ENCODE data around the gene C17orf75. TPM values are rescaled to one million over a fixed set of nuclear protein-coding genes. Genes with fewer than 3 reads are reported as not detected.

The C17orf75 gene
- total and polyA plus RNA-seq, 9 donors = 13.4 to 23.8 (median 22.6) TPM

DNA sequence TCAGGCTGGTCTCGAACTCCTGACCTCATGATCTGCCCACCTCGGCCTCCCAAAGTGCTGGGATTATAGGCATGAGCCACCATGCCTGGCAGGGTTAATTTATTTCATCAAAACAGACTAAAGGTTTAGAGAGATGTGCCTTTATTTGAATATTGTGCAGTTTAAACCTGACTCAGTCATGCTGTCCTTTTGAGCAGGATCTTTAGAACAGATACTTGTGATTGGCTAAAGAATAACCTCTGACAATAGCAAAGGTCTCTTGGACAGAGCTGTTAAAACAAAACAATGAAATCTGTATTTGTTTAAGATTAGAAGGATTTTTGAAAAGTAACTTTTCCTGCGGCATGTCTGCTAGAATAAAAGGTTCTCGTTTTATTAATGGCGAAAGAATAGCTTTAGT, 44.0 kb upstream of the C17orf75 start:
- 86 to 88% (median 88%) methylated on average over 5 of the region's 5 CpGs for WGBS, 3 donors
- DNase-seq = no peak
- no peak overlapping the region for H3K4me3 ChIP-seq
- H3K36me3 ChIP-seq = no peaks in the 10 kb centered on the region
- no peak for TF ChIP-seq POLR2A (IDR thresholded peaks at IDR 0.05)
- TF ChIP-seq, protein P1, sequence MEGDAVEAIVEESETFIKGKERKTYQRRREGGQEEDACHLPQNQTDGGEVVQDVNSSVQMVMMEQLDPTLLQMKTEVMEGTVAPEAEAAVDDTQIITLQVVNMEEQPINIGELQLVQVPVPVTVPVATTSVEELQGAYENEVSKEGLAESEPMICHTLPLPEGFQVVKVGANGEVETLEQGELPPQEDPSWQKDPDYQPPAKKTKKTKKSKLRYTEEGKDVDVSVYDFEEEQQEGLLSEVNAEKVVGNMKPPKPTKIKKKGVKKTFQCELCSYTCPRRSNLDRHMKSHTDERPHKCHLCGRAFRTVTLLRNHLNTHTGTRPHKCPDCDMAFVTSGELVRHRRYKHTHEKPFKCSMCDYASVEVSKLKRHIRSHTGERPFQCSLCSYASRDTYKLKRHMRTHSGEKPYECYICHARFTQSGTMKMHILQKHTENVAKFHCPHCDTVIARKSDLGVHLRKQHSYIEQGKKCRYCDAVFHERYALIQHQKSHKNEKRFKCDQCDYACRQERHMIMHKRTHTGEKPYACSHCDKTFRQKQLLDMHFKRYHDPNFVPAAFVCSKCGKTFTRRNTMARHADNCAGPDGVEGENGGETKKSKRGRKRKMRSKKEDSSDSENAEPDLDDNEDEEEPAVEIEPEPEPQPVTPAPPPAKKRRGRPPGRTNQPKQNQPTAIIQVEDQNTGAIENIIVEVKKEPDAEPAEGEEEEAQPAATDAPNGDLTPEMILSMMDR (IDR thresholded peaks at IDR 0.05) = no peak
- no peak for TF ChIP-seq EP300 (IDR thresholded peaks at IDR 0.05)
- no peak overlapping the region for H3K27ac ChIP-seq
- intact Hi-C loops (cut with DNase I) = no loop called here
- H3K27me3 ChIP-seq = no peaks in the 10 kb centered on the region
- H3K4me1 ChIP-seq (ENCODE audit: insufficient read depth) = no peaks in the 10 kb centered on the region
- no peaks in the 10 kb centered on the region for H3K9me3 ChIP-seq

DNA sequence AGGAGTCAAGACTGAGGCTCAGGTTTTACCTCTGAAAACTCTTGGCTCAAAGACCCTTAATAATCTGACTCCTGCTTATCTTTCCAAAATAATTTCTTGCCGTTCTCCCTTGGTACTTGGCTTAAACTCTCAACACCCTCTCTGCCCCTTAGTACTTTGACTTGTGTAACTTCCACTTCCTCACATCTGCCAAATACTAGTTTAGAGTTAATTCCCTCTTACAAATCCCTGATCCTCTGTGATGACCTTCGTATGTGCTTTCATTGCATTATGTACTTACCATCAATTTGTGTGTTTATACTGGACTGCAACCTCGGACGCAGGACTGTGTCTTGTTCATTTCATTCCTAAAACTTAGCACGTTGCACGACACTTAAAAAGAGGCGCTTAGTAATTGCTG, 43.1 kb upstream of the C17orf75 start:
- intact Hi-C loops (cut with DNase I) = no loop called here
- no peaks in the 10 kb centered on the region for H3K9me3 ChIP-seq
- H3K27me3 ChIP-seq = no peaks in the 10 kb centered on the region
- no peak for DNase-seq
- H3K4me1 ChIP-seq (ENCODE audit: insufficient read depth) = no peaks in the 10 kb centered on the region
- TF ChIP-seq, protein P1 (IDR thresholded peaks at IDR 0.05) = no peak
- TF ChIP-seq POLR2A (IDR thresholded peaks at IDR 0.05) (no peak), EP300 (IDR thresholded peaks at IDR 0.05) (no peak)
- 61 to 72% (median 67%) methylated on average over 7 of the region's 7 CpGs for WGBS, 3 donors
- H3K36me3 ChIP-seq = no peaks in the 10 kb centered on the region
- no peak overlapping the region for H3K27ac ChIP-seq
- no peak overlapping the region for H3K4me3 ChIP-seq

GRCh38 chr17:32383926-32384434, 42.0 kb upstream of the C17orf75 start:
- intact Hi-C loops (cut with DNase I) = no loop called here
- Histone ChIP-seq H3K4me1 (ENCODE audit: insufficient read depth) (no peaks in the 10 kb centered on the region), H3K27me3 (no peaks in the 10 kb centered on the region), H3K9me3 (no peaks in the 10 kb centered on the region), H3K27ac (no peak overlapping the region), H3K4me3 (no peak overlapping the region), H3K36me3 (no peaks in the 10 kb centered on the region)
- WGBS, 3 donors = 83 to 93% (median 86%) methylated on average over 1 of the region's 1 CpG
- DNase-seq = no peak
- no peak for TF ChIP-seq POLR2A (IDR thresholded peaks at IDR 0.05)
- TF ChIP-seq EP300 (IDR thresholded peaks at IDR 0.05) = no peak
- TF ChIP-seq, protein P1 (IDR thresholded peaks at IDR 0.05) = no peak

DNA sequence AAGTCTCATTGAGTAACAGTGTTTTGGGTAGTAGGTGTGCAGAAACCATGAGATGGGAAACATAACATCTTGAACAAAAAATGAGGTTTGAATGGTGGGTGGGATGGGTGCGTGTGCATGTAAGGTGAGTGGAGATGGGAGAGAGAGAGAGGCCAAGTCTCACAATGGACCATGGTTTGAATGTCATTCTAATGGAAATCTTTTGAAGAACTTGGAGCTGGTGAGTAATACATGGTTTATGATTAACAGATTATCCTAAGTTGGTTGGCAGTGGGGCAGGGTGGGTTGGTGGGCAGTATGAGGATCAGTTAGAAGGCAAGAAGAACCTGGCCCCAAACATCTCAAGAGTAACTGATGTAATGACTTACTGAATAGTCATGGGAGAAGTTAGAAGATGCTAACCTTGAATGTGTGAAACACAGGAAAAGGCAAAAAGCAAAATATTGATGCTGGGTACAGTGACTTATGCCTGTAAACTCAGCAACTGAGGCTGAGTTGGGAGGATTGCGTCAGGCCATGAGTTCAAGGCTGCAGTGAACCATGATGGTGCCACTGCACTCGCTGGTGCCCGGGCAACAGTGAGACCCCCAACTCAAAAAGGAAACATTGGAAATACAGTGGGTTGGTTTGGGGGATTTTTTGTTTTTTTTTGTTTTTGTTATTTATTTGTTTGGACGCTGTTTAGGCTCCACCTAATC, 40.7 kb upstream of the C17orf75 start:
- no peak for TF ChIP-seq EP300 (IDR thresholded peaks at IDR 0.05)
- TF ChIP-seq, protein P1 (IDR thresholded peaks at IDR 0.05) = no peak
- TF ChIP-seq POLR2A (IDR thresholded peaks at IDR 0.05) = no peak
- Histone ChIP-seq H3K4me3 (no peak overlapping the region), H3K36me3 (no peaks in the 10 kb centered on the region), H3K4me1 (ENCODE audit: insufficient read depth) (no peaks in the 10 kb centered on the region), H3K27ac (no peak overlapping the region), H3K9me3 (no peaks in the 10 kb centered on the region), H3K27me3 (no peaks in the 10 kb centered on the region)
- intact Hi-C loops (cut with DNase I) = no loop called here
- 94 to 98% (median 96%) methylated on average over 5 of the region's 5 CpGs for WGBS, 3 donors
- no peak for DNase-seq
